CMK (cell line): Measurements from ENCODE around the gene PSAPL1.

Experiments
- DNase-seq: peaks from one replicate; pipeline ENCODE4 v3.0.0-alpha.2; 2010; ENCODE audit warnings: low read depth

PSAPL1 gene

DNA sequence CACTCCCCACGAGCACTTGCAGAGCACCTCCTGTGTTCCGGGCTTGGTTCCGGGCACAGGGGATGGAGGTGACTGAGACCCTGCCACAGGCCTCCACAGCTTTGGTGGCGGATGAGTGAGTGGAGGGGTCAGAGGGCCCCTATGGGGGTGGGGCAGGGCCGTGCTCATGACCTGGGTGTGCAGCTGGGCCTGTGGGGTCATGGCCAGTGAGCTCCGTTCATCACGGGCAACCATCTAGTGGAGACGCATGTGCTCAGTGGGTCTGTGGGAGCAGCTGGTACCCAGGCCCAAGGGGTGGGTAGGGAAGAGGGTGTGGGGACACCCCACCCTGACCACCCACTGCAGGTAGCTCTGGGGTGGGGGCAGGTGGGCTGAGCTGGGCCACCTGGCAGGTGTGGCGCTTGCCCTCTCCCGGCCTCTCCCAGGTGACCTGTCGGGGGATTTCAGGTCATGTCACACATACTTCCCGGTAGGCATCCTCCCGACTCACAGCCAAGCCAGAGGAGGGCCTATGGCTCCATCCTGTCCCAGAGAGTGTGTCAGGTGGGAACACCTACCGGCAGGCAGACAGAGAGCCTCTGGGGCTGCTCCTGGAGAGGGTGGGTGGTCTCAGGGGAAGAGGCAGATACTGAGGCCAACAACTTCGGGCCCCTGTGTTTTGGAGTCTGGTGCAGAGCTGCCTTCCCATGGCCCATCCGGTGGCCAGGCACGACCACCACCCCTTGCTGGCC lies 3.6 kb downstream of the PSAPL1 start:
- DNase-seq: no peak

DNA sequence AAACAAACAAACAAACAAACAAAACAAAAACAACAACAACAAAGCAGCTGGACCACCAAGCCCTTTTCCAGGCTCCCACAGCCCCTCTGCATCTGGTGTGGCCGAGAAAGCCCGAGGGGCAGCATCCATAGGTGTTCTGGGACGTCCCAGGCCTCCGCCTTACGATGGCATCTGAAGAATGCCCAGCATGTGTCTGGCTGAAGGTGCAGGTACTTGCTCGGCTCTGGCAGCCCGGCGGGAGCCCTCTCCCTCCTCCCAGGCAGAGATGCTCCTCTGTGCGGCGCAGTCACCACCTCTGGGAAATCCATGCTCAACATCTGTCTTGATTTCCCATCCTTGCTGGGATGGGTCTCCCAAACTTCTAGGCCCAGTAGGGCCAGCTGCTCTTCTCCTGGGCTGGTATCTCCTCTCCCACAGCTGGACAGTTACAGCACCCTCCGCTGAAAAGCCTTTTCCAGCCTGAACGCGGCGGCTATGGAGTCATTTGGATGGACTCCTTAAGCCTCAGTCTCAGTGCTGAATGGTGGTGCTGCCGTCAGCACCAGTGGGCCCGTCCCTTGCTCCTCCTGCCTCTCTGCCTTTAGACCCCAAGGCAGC lies 4.3 kb downstream of the PSAPL1 start:
- no peak for DNase-seq

DNA sequence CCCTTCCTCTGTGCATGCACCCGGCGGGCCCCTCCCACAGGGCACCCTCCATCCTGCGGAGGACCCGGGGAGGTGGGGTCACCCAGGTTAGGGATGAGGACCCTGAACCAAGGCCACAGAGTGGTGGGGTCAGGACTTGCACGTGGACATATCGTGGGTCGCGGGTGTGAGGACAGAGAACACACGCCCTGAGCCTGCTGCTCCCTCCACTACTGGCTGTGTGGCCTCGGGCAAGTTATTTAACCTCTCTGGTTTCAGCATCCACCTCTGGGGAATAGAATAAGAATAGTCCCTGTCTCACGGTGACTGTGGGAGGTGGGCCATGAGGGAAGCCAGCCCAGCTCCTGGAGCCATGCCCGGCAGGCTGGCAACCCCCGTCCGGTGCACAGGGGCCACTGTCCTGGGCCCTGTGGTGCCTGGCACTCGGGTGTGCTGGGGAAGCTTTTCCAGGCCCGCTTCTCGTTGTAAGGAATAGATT lies 5.1 kb downstream of the PSAPL1 start:
- no peak for DNase-seq

DNA sequence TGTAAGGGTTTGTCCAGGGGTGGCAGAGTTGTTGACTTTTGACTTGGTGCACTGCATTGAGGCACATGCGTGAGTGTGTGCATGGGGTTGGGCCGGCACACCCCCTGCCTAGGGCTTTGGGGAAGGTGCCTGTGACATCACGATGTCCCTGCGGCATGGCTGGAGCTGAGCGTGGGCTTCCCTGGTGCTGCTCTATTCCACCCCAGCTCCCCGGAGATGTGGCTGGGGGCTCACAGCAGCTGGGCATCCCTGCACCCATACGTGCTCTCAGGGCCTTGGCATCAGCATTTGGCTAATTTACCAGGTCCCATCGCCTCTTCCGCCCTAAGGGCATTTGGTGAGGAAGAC lies 5.7 kb downstream of the PSAPL1 start:
- DNase-seq: no peak

DNA sequence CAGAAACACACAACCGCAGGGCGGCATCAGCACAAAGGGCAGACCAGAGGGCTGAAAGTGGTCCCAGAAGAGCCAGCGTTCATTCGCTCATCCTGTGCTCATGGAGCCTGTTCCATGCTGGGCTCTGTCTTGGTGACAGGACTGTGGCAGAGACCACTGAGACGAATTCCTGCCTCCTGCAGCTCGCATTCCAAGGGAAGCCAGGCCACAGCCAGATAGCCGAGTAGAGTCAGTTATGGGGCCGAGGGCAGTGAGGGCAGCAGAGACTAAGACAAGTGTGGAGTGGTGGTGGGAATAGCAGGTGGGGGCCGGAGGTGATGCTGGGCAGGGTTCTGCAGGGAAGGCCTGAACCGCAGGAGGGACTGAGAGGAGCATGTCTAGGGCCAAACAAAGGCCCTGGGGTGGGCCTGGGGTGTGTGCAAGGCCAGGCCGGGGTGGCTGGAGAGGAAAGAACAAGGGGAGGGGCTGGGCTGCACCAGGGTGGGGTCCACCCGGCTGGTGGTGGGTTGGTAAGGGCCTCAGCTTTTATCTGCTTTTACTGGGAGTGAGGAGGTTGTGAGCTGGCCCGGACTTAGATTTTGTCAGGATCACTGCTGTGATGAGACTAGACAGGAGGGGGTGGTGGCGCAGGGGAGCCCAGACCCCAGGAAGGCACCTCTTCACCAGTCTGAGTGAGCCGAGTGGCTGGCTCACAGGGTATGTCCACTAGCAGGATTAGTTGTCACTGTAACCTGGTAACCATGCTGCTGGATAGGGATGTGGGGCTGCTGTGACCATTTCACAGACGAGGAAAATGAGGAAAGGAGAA lies 6.3 kb downstream of the PSAPL1 start:
- no peak for DNase-seq

DNA sequence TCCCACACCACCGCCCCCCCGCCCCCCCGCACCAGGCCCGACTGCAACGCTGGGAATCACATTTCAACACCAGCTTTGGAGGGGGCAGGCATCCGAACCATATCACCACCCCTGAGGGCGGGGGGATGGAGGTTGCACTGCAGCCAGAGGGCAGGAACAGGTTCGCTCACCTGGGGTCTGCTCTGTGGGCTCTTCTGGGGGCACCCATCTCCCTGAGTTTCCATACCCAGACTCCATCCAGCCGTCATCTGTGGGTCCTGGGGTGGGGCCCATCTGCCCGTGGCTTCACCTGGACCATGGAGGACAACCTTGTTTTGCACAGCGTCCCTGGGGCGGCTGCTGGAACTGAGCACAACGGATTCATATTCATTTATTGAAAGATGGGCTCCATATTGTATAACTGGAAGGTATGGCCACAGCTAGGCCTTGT lies 6.9 kb downstream of the PSAPL1 start:
- no peak for DNase-seq

DNA sequence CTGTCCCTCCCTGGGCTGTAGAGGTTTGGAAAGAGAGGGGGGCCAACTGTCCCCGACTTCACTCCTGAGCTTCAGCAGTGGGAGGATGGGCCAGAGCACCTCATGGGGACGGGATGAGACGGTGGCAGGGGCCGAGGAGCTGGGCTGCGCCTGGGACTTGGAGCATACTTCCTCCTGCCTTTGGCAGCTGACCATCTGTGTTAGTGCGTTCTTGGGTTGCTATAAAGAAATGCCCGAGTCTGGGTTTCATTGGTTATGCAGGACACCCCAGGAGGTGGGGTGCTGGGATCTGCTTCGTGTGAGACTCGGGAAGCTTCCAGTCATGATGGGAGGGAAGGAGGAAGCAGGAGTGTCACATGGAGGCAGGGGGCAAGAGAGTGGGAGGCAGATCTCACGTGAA lies 7.4 kb downstream of the PSAPL1 start:
- DNase-seq: no peak

DNA sequence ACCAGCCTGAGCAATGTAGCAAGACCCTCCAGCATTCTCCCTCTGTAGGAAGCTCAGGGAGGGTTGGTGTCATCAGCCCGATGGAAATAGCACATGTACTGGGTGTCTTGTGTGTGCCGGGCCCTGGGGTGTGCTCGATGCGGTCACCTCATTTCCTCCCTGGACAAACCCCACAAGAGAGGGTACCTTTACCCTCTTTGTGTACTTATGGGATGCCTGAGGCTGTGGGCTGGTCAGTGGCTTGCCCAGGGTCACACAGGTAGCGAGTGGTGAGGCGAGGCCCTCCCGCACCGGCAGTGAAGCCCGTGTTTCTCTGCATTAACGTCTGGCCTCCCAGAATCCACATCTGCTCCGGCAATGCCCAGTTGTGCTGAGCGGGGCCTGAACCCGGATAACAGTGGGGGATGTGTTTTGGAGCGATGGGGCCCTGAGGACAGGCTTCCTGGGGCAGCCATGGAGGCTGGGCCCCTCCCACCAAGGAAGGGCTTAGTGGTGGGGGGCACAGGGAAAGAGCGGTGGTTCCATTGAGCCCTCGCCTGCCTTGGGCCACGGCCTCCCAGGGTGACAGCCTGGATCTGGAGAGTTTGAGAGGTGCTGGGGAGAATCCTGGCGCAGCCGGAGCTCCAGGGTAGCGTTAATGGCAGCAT lies 8.1 kb downstream of the PSAPL1 start:
- DNase-seq: no peak

DNA sequence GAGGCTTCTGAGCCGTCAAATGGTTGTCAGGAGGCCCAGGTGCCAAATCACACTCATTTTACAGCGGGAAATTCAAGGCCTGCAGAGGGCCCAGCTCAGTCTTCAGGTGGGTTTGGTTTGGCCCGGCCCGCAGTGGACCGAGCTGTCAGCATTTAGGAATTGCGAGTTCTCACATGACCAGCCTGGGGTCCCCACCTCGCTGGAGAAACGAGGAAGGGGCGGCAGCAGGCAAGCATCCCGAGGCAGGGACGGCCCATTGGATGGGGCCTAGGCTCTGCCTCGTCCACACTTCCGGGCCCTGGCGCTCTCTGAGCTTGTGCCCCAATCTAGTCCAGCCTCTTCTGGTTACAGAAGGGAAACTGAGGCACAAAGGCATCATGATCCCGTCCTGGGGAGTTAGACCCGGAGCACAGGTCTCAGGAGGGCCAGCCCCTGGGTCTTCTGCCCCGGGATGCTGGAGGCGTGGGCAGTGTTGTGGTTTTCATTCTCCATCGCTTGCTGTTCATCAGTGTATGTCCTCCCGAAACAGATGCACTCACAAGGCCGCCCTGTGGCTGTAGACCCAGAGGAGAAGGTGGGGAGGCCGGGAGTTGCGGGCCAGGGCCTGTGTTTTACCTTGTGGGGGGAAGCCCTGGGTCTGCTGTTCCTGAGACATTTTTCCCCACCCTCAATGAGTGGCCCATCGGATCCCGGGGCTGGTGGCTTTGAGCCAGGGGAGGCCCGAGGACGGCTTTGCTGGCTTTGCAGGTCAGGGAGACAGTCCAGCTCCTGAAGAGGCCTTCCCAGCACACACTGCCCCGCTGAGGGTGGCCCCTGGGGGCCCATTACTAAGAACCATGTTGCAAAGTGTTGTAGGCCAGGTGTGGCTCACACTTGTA lies 8.9 kb downstream of the PSAPL1 start:
- no peak for DNase-seq

DNA sequence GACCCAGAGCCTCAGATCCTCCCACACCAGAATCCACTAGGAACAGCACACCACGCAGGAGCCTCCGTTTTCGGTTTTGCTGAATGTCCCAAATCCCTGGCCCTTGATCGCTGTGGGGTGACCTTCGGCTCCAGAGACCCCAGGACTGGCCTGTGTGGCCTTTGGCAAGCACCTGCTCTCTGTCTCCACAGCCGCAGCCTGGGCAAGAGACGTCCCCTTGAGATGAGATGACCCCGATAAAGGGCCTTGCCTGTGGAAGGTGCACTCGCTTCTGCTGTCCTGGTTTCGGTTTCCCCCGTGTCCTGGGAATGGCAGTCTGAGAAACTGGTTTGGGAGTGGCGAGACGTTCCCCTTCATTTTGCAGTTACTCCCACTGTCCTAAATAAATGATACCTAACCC lies 9.6 kb downstream of the PSAPL1 start:
- DNase-seq: no peak

DNA sequence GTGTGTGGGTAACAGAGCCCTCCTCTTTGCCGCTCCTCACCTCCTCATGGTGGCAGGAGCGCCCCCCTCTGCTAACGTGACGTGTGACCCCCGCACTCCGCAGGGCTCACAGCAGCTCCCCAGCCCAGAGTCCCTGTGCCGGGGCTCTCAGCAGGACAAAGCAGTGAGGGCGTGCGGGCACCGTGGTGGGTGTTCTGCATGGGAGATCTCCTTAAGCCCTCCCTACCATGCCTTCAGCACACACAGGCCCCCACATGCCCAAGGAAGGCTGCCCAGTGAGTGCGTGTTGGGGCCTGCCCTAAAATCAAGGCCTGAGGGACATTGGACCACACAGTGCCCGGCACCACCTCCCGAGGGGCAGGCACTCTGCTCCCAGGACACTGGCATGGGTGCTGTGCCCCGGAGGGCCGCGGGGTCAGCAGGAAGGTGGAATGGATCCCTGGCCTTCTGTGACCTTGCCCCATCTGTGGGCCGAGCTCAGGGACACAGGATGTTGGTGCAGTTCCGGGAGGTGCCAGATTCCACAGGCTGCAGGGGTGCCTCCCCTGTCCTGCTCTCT lies 10.1 kb downstream of the PSAPL1 start:
- DNase-seq: no peak

DNA sequence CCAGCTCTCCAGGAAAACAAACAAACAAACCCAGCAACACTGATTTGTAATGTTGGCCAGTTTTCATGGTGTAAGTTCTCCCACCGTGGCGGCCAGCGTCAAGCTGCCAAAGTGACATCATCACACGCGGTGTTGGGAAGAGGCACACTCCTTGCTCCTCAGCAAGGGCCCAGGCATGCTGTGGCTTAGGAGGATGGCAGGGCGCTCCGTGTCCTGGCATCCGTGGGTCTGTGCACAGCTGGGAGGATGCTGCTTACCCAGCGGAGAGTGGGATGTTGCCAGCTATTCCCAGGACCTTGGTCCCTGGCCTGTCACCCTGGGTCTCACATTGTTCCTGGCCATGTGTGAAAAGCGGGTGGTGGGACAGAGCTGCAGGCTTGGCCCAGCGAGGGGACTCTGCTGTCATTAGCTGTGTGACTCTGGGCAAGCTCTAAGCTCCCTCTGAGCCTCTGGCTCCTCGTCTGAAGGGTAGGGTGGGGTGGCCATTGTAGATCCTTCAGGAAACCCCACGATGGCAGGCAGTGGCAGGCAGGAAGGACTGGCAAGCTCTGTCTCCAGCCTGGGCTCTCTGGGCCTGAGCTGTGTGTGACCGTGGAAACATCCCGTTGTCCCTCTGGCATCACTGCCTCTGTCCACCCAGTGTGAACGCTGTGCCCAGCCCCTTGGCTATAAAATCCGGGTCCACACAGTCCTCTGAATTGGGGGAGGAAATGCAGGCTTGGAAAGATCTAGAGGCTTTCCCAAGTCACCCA lies 10.8 kb downstream of the PSAPL1 start:
- no peak for DNase-seq

DNA sequence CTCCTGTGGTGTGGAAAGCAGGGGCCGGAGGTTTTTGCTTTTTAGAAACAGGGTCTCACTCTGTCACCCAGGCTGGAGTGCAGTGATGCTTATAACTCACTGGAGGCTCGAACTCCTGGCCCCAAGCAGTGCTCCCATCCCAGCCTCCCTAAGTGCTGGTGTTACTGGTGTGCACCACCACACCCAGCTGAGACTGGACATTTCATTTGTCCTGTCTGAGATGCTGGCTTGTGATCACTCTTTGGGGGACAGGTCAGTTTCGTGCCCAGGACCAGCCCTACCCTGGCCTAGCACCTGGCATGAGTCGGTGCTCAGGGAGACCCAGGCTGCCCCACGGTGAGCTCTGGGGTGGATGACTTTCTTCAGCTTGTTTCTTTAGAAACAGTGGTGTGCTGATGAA lies 11.3 kb downstream of the PSAPL1 start:
- no peak for DNase-seq

DNA sequence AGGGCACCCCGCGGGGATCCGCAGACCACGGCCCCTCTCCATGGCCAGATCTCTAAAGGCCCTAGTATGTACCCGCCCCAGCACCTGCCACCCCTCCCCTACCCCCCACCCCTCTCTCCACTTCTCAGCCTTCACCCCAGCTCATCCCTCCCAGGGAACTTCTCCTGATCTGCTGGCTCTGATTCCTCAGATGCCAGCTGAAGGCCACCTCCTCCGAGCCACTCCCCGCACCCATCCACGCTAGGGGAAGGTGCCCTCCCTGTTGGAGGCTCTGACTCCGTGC lies 11.9 kb downstream of the PSAPL1 start:
- no peak for DNase-seq

DNA sequence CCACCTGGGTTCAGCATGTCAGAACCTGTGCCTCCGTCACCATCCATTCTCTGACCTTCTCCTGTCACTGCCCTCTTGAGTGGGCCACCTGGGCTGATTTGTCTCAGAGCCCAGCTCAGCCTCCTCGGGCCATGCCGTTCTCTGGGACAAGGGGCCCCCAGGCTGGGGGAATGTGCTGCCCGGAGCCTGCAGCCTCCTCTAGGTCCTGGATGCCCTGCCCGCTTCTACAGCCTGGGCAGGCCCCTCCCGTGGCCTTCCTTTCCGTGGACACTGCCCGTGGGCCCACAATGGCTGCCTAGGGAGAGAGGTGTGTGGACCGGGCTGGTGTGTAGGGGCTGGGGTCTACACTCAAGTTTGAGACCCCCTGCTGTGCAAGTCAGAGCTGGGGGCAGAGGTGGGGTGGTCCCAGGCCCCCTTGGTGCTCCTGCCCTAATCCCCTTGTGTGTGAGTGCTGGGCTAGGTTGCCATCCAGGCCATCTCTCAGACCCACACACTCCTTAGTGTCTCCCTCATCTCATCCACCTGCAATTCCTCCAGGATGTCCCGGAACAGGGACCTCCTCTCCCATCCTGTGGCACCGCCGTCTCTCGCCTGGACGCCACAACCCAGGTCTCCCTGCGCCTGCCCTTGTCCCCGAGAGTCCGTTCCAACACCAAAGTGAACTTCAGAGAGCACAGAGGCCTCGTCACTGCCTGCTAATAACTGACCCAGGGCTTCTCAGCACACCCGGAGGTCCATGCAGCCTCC lies 12.4 kb downstream of the PSAPL1 start:
- DNase-seq: no peak

DNA sequence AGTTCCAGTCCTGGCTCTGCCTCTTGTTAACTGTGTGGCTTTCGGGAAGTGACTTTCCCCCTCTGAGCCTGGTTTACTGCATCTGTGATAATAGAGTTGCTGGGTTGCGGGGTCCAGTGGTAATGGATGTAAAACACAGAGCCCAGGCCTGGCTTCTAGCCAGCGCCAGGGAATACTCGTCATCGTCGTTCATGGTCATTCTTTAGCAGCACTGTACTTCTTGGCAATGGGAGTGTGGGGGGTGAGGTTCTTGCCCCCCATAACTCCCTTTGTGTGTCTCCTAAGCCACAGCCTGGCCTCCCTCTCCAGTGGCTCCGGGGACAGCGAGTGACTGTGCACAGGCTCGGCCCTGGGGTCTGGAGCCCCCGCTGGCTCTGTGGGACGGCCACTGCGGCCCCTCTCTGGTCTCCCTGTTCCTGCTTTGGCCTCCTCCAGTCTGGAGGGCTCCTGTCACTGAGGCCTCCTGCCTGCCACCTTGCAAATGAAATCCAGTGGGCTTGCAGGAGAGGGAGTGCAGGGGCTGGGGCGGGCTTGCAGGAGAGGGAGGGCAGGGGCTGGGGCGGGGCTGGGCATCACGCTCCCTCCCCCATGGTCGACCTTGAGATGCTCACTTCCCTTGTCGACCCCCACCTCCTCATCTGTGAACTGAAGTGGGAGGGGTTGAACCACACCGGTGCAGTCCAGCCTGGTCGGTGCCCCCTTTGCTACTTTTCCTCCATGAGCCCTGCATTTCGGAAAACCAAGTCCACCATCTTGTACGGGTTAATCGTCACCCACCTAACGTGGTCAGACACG lies 13.2 kb downstream of the PSAPL1 start:
- DNase-seq: no peak

DNA sequence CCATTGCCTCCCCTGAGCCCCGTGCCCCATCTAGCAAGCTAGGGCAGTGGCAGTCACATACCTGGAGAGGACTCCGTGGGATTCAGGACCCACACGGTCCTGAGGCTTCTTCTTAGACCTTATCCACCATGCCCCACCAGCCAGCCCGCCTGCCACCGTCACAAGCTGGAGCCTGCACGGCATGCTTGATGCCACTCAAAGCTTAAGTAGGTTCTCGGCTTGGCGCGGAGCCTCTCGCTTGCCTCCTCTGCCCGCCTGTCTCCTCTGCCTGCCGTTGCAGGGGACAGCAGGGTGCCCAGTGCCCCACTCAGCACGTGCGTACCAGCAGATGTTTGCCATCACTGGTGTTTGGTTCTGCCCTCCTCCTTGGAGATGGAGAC lies 14.1 kb downstream of the PSAPL1 start:
- no peak for DNase-seq

DNA sequence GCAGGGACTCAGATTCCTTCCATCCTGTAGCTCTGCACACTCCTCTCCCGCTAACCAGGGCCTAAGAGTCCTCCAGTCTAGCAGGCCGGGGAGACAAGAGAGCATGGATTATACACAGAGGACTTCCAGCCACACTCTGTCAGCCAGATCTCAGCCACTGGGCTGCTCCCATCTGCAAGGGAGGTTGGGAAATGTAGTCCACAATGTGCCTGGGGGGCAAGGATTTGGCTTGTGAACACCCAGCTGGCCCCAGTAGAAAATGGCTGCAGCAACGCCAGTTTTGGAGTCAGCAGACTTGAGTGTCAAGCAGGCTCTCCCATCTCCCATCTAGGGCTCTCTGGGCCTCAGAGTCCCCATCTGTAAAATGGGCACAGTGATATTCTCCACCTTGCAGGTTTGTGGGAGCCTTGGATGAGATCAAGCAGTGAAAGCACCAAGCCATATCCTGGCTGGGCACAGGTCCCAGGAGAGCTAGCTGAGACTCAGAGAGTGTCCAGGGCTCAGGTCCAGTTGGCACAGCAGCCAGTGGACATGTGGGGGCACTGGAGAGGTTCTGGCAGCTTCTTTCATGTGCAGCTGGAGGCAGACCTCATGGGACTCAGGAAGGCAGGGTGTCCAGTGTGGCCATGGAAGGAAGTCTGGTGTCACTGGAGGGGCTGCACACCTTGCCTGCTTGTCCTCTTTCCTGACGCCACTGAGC lies 14.6 kb downstream of the PSAPL1 start:
- no peak for DNase-seq
